Mucosa of gallbladder (tissue), 1 donor: Measurements from ENCODE around the gene LINGO3. TPM values are rescaled to one million over a fixed set of nuclear protein-coding genes. Genes with fewer than 3 reads are reported as not detected.
A peak's percentile ranks its signal among the peaks of the same experiment; 100 is the strongest.

Experiments used
- DNase-seq: peaks from one replicate; pipeline ENCODE4 v3.0.0-alpha.2; 2020; ENCODE audit warnings: low spot score
- total RNA-seq: library from RNA; stranded (reverse); gene quantifications from one replicate; pipeline ENCODE4 v1.2.1, GENCODE V29; 2021
- donor health status: DM: no; HTN: no; CAD: no.

Gene LINGO3
- total RNA-seq, 1 donor from 2014 or later, result 0.17 TPM

- DNase-seq, result no peak
Measured at GRCh38 chr19:2306281-2306806, 1.6 kb downstream of the LINGO3 start.

- no peak for DNase-seq
Measured at GRCh38 chr19:2305452-2306280, 2.3 kb downstream of the LINGO3 start.

GRCh38 chr19:2303211-2303798 lies 4.6 kb downstream of the LINGO3 start:
- DNase-seq, result no peak

- peak; percentile 26 for DNase-seq
Measured at GRCh38 chr19:2302319-2303210, 5.4 kb downstream of the LINGO3 start.

- DNase-seq, result no peak
Measured at GRCh38 chr19:2300533-2300932, 7.4 kb downstream of the LINGO3 start.

- no peak for DNase-seq
Measured at GRCh38 chr19:2296141-2296540, 11.8 kb downstream of the LINGO3 start.

GRCh38 chr19:2294687-2295335 lies 13.1 kb downstream of the LINGO3 start:
- DNase-seq, result no peak

GRCh38 chr19:2291185-2291751 lies 16.7 kb downstream of the LINGO3 start:
- DNase-seq, result no peak

GRCh38 chr19:2290441-2291184 lies 17.3 kb downstream of the LINGO3 start:
- DNase-seq, result no peak

GRCh38 chr19:2289714-2290435 lies 18.1 kb downstream of the LINGO3 start:
- no peak for DNase-seq

GRCh38 chr19:2288818-2289713 lies 18.9 kb downstream of the LINGO3 start:
- DNase-seq, result no peak

GRCh38 chr19:2288338-2288817 lies 19.6 kb downstream of the LINGO3 start:
- no peak for DNase-seq

GRCh38 chr19:2287585-2288337 lies 20.2 kb downstream of the LINGO3 start:
- no peak for DNase-seq

GRCh38 chr19:2286402-2287140 lies 21.4 kb downstream of the LINGO3 start:
- DNase-seq, result no peak

- DNase-seq, result no peak
Measured at GRCh38 chr19:2283835-2284507, 24.0 kb downstream of the LINGO3 start.

GRCh38 chr19:2282862-2283237 lies 25.1 kb downstream of the LINGO3 start:
- DNase-seq, result no peak
